WTC11 (cell line): ENCODE measurements around the gene GOLT1B. TPM values are rescaled to one million over a fixed set of nuclear protein-coding genes. Genes with fewer than 3 reads are reported as not detected.

Source experiments
- ATAC-seq: fragments of 200-7000 bp; cut with Tn5 transposase; 2 replicates; pipeline ENCODE4 v1.10.0; 2021; ENCODE audit warnings: mild to moderate bottlenecking, moderate library complexity
- CTCF ChIA-PET: fragments of 300-600 bp; sonication (Branson Sonifier 250); formaldehyde crosslinking; loops from one replicate; lab custom pipeline; 2021; ENCODE audit warnings: antibody characterized with exemption; lab: Charles Lee
- POLR2A ChIA-PET: fragments of 350-600 bp; sonication (Branson Sonifier 250); formaldehyde crosslinking; loops from one replicate; lab custom pipeline; 2021; ENCODE audit warnings: antibody characterized with exemption; lab: Charles Lee
- DNase-seq: peaks from one replicate; pipeline ENCODE4 v3.0.0; 2021; ENCODE audit warnings: low spot score
- H3K27ac Mint-ChIP-seq: 2 replicates; pipeline ENCODE4 v1.8.0; 2021; ENCODE audit warnings: mixed read lengths
- H3K27me3 Mint-ChIP-seq: 2 replicates; pipeline ENCODE4 v1.8.0; 2021; ENCODE audit warnings: low read depth, mild to moderate bottlenecking, moderate library complexity, mixed read lengths
- H3K36me3 Mint-ChIP-seq: 2 replicates; pipeline ENCODE4 v1.8.0; 2021; ENCODE audit warnings: mixed read lengths
- H3K4me1 Mint-ChIP-seq: 2 replicates; pipeline ENCODE4 v1.8.0; 2022; ENCODE audit warnings: mixed read lengths
- H3K4me3 Mint-ChIP-seq: 2 replicates; pipeline ENCODE4 v1.8.0; 2021; ENCODE audit warnings: mild to moderate bottlenecking, moderate library complexity, mixed read lengths
- H3K9me3 Mint-ChIP-seq: 2 replicates; pipeline ENCODE4 v1.8.0; 2021; ENCODE audit warnings: mixed read lengths
- ATF1 ChIP-seq: sonication (generic); formaldehyde crosslinking; IDR thresholded peaks from 2 replicates; pipeline ENCODE4 v1.8.1; 2023; ENCODE audit warnings: mild to moderate bottlenecking, moderate library complexity, missing genetic modification reagents
- CREB1 ChIP-seq: sonication (generic); formaldehyde crosslinking; IDR thresholded peaks from 2 replicates; pipeline ENCODE4 v1.8.0; 2023; ENCODE audit warnings: mild to moderate bottlenecking, missing genetic modification reagents
- FOXP1 ChIP-seq: sonication (generic); formaldehyde crosslinking; IDR thresholded peaks from 2 replicates; pipeline ENCODE4 v1.8.0; 2022; ENCODE audit warnings: missing genetic modification reagents, mild to moderate bottlenecking, moderate library complexity, borderline replicate concordance
- JUN ChIP-seq: sonication (generic); formaldehyde crosslinking; IDR thresholded peaks from 2 replicates; pipeline ENCODE4 v1.8.0; 2023; ENCODE audit warnings: mild to moderate bottlenecking, missing genetic modification reagents
- MYBL2 ChIP-seq: sonication (generic); formaldehyde crosslinking; IDR thresholded peaks from 2 replicates; pipeline ENCODE4 v1.8.1; 2023; ENCODE audit warnings: mild to moderate bottlenecking, moderate library complexity, missing genetic modification reagents
- PRDM15 ChIP-seq: sonication (generic); formaldehyde crosslinking; IDR thresholded peaks from 2 replicates; pipeline ENCODE4 v1.8.0; 2022; ENCODE audit warnings: missing genetic modification reagents
- TEAD1 ChIP-seq: sonication (generic); formaldehyde crosslinking; IDR thresholded peaks from 2 replicates; pipeline ENCODE4 v1.8.0; 2022; ENCODE audit warnings: mild to moderate bottlenecking, missing genetic modification reagents
- ZNF232 ChIP-seq: sonication (generic); formaldehyde crosslinking; IDR thresholded peaks from 2 replicates; pipeline ENCODE4 v1.8.0; 2022; ENCODE audit warnings: mild to moderate bottlenecking, missing genetic modification reagents
- total RNA-seq: library from RNA; stranded (reverse); gene quantifications from 3 replicates; pipeline ENCODE4 v1.2.3, GENCODE V29; 2021
- TF ChIP-seq, protein P1 (sequence below): fragments of 250-450 bp; sonication (Bioruptor Pico); IDR thresholded peaks from 2 replicates; pipeline ENCODE4 v1.9.0; 2021; ENCODE audit warnings: mild to moderate bottlenecking, borderline replicate concordance
- TF ChIP-seq, protein P2 (sequence below): sonication (generic); formaldehyde crosslinking; IDR thresholded peaks from 2 replicates; pipeline ENCODE4 v1.8.1; 2023; ENCODE audit warnings: mild to moderate bottlenecking, missing genetic modification reagents, borderline replicate concordance
- TF ChIP-seq, protein P3 (sequence below): sonication (generic); formaldehyde crosslinking; IDR thresholded peaks from 2 replicates; pipeline ENCODE4 v1.8.1; 2023; ENCODE audit warnings: mild to moderate bottlenecking, moderate library complexity, missing genetic modification reagents
- TF ChIP-seq, protein P4 (sequence below): sonication (generic); formaldehyde crosslinking; IDR thresholded peaks from 2 replicates; pipeline ENCODE4 v1.8.1; 2022; ENCODE audit warnings: mild to moderate bottlenecking, moderate library complexity, missing genetic modification reagents
- TF ChIP-seq, protein P5 (sequence below): fragments of 200-600 bp; IDR thresholded peaks from 2 replicates; pipeline ENCODE4 v1.8.0; 2022; ENCODE audit warnings: antibody characterized with exemption

The GOLT1B gene
- total RNA-seq, 1 experiment from 2014 or later = 39.7 TPM

DNA sequence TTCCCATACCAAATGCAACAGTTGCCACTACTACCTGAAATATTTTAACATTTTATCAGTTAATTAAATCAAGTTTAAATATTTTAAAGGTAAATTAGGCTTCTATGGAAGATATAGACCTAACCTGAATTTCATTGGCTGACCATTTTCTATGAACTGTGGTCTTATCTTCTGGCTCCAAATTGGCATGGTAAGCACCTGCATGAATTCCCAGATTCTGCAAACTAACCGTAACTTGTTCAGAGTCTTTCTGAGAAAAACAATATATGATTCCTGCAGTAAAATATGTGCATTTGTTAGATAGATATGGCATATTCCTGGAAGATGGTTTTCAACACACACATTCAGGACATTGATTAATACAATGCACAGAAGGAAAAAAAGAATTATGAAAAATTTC, 26.0 kb upstream of the GOLT1B start:
- TF ChIP-seq FOXP1 (CRISPR knock-in tag) (no peak), MYBL2 (CRISPR knock-in tag) (no peak), PRDM15 (no peak), ATF1 (CRISPR knock-in tag) (no peak), JUN (no peak), ZNF232 (CRISPR knock-in tag) (no peak), TEAD1 (CRISPR knock-in tag) (no peak), CREB1 (CRISPR knock-in tag) (no peak)
- TF ChIP-seq, protein P1, sequence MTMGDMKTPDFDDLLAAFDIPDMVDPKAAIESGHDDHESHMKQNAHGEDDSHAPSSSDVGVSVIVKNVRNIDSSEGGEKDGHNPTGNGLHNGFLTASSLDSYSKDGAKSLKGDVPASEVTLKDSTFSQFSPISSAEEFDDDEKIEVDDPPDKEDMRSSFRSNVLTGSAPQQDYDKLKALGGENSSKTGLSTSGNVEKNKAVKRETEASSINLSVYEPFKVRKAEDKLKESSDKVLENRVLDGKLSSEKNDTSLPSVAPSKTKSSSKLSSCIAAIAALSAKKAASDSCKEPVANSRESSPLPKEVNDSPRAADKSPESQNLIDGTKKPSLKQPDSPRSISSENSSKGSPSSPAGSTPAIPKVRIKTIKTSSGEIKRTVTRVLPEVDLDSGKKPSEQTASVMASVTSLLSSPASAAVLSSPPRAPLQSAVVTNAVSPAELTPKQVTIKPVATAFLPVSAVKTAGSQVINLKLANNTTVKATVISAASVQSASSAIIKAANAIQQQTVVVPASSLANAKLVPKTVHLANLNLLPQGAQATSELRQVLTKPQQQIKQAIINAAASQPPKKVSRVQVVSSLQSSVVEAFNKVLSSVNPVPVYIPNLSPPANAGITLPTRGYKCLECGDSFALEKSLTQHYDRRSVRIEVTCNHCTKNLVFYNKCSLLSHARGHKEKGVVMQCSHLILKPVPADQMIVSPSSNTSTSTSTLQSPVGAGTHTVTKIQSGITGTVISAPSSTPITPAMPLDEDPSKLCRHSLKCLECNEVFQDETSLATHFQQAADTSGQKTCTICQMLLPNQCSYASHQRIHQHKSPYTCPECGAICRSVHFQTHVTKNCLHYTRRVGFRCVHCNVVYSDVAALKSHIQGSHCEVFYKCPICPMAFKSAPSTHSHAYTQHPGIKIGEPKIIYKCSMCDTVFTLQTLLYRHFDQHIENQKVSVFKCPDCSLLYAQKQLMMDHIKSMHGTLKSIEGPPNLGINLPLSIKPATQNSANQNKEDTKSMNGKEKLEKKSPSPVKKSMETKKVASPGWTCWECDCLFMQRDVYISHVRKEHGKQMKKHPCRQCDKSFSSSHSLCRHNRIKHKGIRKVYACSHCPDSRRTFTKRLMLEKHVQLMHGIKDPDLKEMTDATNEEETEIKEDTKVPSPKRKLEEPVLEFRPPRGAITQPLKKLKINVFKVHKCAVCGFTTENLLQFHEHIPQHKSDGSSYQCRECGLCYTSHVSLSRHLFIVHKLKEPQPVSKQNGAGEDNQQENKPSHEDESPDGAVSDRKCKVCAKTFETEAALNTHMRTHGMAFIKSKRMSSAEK (CRISPR knock-in tag) = no peak
- TF ChIP-seq, protein P2, sequence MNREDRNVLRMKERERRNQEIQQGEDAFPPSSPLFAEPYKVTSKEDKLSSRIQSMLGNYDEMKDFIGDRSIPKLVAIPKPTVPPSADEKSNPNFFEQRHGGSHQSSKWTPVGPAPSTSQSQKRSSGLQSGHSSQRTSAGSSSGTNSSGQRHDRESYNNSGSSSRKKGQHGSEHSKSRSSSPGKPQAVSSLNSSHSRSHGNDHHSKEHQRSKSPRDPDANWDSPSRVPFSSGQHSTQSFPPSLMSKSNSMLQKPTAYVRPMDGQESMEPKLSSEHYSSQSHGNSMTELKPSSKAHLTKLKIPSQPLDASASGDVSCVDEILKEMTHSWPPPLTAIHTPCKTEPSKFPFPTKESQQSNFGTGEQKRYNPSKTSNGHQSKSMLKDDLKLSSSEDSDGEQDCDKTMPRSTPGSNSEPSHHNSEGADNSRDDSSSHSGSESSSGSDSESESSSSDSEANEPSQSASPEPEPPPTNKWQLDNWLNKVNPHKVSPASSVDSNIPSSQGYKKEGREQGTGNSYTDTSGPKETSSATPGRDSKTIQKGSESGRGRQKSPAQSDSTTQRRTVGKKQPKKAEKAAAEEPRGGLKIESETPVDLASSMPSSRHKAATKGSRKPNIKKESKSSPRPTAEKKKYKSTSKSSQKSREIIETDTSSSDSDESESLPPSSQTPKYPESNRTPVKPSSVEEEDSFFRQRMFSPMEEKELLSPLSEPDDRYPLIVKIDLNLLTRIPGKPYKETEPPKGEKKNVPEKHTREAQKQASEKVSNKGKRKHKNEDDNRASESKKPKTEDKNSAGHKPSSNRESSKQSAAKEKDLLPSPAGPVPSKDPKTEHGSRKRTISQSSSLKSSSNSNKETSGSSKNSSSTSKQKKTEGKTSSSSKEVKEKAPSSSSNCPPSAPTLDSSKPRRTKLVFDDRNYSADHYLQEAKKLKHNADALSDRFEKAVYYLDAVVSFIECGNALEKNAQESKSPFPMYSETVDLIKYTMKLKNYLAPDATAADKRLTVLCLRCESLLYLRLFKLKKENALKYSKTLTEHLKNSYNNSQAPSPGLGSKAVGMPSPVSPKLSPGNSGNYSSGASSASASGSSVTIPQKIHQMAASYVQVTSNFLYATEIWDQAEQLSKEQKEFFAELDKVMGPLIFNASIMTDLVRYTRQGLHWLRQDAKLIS (CRISPR knock-in tag) = no peak
- TF ChIP-seq, protein P3, sequence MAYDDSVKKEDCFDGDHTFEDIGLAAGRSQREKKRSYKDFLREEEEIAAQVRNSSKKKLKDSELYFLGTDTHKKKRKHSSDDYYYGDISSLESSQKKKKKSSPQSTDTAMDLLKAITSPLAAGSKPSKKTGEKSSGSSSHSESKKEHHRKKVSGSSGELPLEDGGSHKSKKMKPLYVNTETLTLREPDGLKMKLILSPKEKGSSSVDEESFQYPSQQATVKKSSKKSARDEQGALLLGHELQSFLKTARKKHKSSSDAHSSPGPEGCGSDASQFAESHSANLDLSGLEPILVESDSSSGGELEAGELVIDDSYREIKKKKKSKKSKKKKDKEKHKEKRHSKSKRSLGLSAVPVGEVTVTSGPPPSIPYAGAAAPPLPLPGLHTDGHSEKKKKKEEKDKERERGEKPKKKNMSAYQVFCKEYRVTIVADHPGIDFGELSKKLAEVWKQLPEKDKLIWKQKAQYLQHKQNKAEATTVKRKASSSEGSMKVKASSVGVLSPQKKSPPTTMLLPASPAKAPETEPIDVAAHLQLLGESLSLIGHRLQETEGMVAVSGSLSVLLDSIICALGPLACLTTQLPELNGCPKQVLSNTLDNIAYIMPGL (CRISPR knock-in tag) = no peak
- TF ChIP-seq, protein P4, sequence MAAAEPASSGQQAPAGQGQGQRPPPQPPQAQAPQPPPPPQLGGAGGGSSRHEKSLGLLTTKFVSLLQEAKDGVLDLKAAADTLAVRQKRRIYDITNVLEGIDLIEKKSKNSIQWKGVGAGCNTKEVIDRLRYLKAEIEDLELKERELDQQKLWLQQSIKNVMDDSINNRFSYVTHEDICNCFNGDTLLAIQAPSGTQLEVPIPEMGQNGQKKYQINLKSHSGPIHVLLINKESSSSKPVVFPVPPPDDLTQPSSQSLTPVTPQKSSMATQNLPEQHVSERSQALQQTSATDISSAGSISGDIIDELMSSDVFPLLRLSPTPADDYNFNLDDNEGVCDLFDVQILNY (CRISPR knock-in tag) = no peak
- TF ChIP-seq, protein P5, sequence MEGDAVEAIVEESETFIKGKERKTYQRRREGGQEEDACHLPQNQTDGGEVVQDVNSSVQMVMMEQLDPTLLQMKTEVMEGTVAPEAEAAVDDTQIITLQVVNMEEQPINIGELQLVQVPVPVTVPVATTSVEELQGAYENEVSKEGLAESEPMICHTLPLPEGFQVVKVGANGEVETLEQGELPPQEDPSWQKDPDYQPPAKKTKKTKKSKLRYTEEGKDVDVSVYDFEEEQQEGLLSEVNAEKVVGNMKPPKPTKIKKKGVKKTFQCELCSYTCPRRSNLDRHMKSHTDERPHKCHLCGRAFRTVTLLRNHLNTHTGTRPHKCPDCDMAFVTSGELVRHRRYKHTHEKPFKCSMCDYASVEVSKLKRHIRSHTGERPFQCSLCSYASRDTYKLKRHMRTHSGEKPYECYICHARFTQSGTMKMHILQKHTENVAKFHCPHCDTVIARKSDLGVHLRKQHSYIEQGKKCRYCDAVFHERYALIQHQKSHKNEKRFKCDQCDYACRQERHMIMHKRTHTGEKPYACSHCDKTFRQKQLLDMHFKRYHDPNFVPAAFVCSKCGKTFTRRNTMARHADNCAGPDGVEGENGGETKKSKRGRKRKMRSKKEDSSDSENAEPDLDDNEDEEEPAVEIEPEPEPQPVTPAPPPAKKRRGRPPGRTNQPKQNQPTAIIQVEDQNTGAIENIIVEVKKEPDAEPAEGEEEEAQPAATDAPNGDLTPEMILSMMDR = no peak
- Mint-ChIP-seq H3K9me3 (no peaks in the 10 kb centered on the region), H3K36me3 (peaks cover 24% of the 10 kb centered on the region), H3K4me3 (no peak overlapping the region), H3K27me3 (no peaks in the 10 kb centered on the region), H3K27ac (no peak overlapping the region), H3K4me1 (no peaks in the 10 kb centered on the region)
- POLR2A ChIA-PET = no interaction called here
- CTCF ChIA-PET = no interaction called here
- ATAC-seq = no peak
- DNase-seq = no peak
